GM18517 (cell line): Measurements from ENCODE around the gene ARHGEF39.
"Not testable (repeated sequence)": the region's sequence is repeated elsewhere in the genome, so short reads cannot be mapped to it uniquely, and the experiment has no call there.

Experiments used
- ATAC-seq: cut with Tn5 transposase; IDR thresholded peaks from one replicate; pipeline ENCODE4 v1.9.1; 2021; ENCODE audit warnings: mild to moderate bottlenecking, moderate library complexity; ENCODE audit not compliant: unreplicated experiment

Gene ARHGEF39

GRCh38 chr9:35628389-35628991 is 36.5 kb downstream of the ARHGEF39 start:
- ATAC-seq = no peak

- ATAC-seq = no peak
Measured at GRCh38 chr9:35627575-35627974, 37.4 kb downstream of the ARHGEF39 start.

GRCh38 chr9:35619800-35620158 is 45.2 kb downstream of the ARHGEF39 start:
- peak; percentile 62 for ATAC-seq

GRCh38 chr9:35618854-35619799 is 45.9 kb downstream of the ARHGEF39 start:
- ATAC-seq = peak; percentile 49

- ATAC-seq = no peak
Measured at GRCh38 chr9:35618325-35618727, 46.7 kb downstream of the ARHGEF39 start, which contains the start of gene CD72. TSS of gene CD72 (minus strand) at chr9:35618413. CDS start at chr9:35618303, 110 bp downstream.

GRCh38 chr9:35617548-35617947 is 47.4 kb downstream of the ARHGEF39 start:
- ATAC-seq = no peak

GRCh38 chr9:35616681-35617459 is 48.1 kb downstream of the ARHGEF39 start:
- ATAC-seq = no peak

- no peak for ATAC-seq
Measured at GRCh38 chr9:35615981-35616680, 48.9 kb downstream of the ARHGEF39 start.

- no peak for ATAC-seq
Measured at GRCh38 chr9:35612843-35613242, 52.2 kb downstream of the ARHGEF39 start.

- not testable (repeated sequence) for ATAC-seq
Measured at GRCh38 chr9:35612066-35612465, 52.9 kb downstream of the ARHGEF39 start.

GRCh38 chr9:35611230-35611797 is 53.7 kb downstream of the ARHGEF39 start:
- no peak for ATAC-seq

- no peak for ATAC-seq
Measured at GRCh38 chr9:35609820-35610163, 55.2 kb downstream of the ARHGEF39 start.
